ENCODE measurements around the gene SRL.
"Not testable (repeated sequence)": the region's sequence is repeated elsewhere in the genome, so short reads cannot be mapped to it uniquely, and the experiment has no call there.

SRL gene

GRCh38 chr16:4166821-4167220 lies 75.1 kb downstream of the SRL start:
- DNase-seq (ENCODE audit: low read depth, low spot score), result no peak

DNA sequence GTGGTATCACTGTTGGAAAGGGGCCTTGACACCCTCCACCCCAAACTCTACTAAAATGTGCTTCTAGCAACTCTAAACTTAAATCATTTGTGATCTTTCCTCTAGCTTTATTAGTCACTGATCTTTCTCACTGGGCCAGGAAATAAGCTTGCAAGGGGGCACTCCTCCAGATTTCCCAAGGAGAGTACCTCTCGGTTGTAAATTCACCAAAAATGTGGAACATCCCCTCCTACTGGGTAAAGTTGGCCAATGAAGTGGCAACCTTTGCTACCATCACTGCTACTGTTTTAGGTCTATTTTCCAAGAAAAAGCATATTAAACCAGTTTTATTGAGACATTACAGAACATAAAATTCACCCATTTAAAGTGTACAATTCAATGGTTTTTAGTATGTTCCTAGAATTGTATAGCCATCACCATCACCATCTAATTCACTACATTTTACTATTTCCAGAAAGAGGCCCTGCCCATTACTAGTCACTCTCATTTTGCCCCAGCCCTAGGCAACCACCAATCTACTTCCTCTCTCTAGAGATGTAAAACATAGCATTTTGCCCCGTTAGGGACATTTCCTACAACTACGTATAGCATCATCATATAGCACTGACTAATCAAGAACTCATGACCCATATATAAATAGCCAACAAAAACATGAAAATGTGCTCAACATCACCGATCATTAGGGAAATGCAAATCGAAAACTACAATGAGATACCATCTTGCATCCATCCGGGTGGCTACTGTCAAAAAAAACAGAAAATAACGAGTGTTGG lies 81.0 kb downstream of the SRL start:
- no peak for DNase-seq (ENCODE audit: low read depth, low spot score)

- no peak for DNase-seq (ENCODE audit: low read depth, low spot score)
Measured at GRCh38 chr16:4159726-4160125, 82.2 kb downstream of the SRL start.

DNA sequence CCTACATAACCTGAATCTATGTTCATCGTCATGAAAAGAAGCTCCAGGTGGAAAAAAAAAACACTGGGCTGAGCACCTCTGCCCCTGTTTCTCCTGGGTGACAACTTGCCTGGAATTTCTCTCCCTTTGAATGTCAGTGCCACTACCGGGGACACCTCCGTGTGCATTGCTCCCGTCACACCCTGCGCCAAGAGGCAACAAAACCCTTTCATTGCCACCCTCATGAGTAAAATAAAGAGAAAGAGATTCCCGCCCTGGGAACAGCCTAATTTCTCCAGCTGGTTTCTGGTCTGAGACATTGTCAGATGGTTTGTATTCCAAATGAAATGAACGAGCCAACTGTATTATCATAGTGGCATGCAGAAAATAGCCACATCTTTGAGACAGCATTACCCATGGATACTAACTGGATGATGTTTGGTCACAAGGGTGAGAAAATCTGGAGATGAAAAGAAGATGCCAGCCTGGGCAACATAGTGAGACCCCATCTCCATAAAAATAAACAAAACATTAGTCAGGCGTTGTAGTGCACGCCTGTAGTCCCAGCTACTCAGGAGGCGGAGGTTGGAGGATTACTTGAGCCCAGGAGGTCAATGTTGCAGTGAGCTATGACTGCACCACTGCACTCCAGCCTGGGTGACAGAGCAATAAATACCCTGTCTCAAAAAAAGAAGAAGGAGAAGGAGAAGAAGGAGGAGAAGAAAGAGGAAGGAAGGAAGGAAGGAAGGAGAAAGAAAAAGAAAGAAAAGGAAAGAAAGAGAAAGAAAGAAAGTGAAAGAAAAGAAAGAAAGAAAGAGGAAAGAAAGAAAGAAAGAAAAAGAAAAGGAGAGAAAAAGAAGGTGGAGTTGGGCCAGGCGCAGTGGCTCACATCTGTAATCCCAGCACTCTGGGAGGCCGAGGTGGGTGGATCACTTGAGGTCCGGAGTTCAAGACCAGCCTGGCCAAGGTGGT lies 83.5 kb downstream of the SRL start:
- no peak for DNase-seq (ENCODE audit: low read depth, low spot score)

- DNase-seq (ENCODE audit: low read depth, low spot score), result no peak
Measured at GRCh38 chr16:4157376-4157825, 84.5 kb downstream of the SRL start.

- not testable (repeated sequence) for DNase-seq (ENCODE audit: low read depth, low spot score)
Measured at GRCh38 chr16:4156503-4156902, 85.4 kb downstream of the SRL start.

DNA sequence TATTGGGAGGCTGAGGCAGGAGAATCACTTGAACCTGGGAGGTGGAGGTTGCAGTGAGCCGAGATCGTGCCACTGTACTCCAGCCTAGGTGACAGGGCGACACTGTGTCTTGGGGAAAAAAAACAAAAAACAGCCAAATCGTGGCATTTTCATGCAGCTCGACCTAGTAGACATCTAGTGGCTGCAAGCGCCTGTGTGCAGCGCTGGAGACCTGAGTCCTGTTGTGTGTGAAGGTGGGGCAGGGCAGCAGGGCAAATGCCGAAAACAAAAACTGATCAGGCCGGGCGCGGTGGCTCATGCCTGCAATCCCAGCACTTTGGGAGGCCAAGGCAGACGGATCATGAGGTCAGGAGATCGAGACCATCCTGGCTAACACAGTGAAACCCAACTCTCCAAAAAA lies 88.5 kb downstream of the SRL start:
- DNase-seq (ENCODE audit: low read depth, low spot score), result not testable (repeated sequence)

DNA sequence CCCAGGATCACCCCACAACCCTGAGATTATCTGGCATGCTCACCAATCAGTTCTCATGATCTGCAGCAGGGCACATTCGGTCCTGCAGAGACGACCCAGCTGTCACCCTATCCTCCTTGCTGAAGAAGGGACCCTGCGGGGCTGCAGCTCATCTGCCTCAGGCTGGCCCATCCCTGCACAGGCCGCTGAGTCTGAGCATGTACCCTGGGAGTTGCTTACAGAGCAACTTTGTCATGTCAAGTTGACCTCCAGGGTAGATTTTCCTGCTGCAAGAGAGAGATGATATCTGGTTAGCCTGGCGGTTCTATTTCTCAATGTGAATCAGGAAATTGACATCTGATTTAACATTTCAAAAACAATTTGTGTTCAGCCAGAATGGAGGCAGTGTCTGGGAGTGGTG lies 89.6 kb downstream of the SRL start:
- DNase-seq (ENCODE audit: low read depth, low spot score), result no peak

GRCh38 chr16:4147236-4147635 lies 94.6 kb downstream of the SRL start:
- no peak for DNase-seq (ENCODE audit: low read depth, low spot score)

GRCh38 chr16:4142268-4142667 lies 99.6 kb downstream of the SRL start:
- DNase-seq (ENCODE audit: low read depth, low spot score), result no peak

DNA sequence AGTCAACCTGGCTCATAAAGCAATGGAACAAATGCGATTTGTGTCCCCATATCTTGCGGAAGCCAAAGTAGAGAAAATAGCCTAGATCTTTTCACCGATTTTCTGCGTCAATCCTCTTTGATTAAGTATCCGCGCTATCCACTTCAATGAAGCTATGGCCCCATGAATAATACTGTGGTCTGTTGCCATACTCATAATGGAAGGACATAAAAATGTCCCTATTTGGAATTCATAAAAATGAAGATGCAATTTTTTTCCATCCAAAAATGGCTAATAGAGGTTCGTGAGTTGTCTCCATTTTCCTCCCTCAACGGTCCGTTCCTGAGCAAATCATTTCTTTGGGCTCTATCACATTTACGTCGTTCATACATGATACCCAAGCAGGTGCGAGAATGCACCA lies 100.3 kb downstream of the SRL start:
- no peak for DNase-seq (ENCODE audit: low read depth, low spot score)

GRCh38 chr16:4140652-4141051 lies 101.2 kb downstream of the SRL start:
- DNase-seq (ENCODE audit: low read depth, low spot score), result no peak

GRCh38 chr16:4139968-4140367 lies 101.9 kb downstream of the SRL start:
- no peak for DNase-seq (ENCODE audit: low read depth, low spot score)
